HT1080 (cell line): ENCODE results near the gene HJV. TPM values are rescaled to one million over a fixed set of nuclear protein-coding genes. Genes with fewer than 3 reads are reported as not detected.

Experiments
- DNase-seq: peaks from one replicate; pipeline ENCODE4 v3.0.0-alpha.2; 2015; ENCODE audit warnings: low read depth
- total RNA-seq: library from RNA; depleted of rRNA; stranded (reverse); fragments of >200 nt; shearing (Covaris generic); gene quantifications from 2 replicates; pipeline ENCODE4 v1.2.3, GENCODE V29; 2014

HJV gene
- total RNA-seq, 1 experiment from 2014 or later: not detected

DNA sequence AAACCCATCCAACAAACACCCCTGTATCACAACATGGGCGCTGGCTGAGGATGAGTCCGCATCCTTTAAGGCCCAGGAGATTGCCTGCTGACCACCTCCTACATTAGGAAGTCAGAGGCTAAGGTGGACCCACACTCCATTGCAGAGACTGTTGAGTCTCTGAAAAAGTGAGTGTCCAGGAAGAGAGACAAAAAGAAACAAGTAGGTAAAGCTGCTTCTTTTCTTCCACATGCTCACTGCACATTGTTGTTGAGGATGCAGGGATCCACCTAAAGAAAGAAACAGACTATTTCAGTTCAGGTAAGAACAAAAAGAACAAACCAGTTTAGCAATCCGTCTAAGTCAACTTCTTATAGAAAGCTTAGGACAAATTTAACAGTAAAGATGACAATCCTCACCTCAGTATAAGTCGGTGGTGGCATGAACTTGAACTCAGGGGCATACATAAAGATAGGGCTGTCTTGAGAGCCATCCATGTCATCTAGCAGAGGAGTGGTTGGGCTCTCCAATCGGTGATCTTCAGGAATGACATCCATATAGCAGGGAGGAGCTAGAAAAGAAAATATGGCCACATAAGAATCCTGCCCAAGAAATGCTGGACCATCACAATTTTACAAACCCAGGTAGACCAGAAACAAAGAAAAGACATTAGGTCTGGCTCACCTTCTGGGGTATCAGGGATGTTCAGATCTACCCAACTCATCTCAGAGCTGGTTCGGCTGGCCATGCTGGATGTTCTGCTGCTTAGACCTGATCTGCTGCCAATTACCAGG is 27.7 kb downstream of the HJV start:
- no peak for DNase-seq

- no peak for DNase-seq
Measured at GRCh38 chr1:145992958-145993617, 28.4 kb downstream of the HJV start.

- DNase-seq: no peak
Measured at GRCh38 chr1:145992502-145992936, 29.0 kb downstream of the HJV start.

DNA sequence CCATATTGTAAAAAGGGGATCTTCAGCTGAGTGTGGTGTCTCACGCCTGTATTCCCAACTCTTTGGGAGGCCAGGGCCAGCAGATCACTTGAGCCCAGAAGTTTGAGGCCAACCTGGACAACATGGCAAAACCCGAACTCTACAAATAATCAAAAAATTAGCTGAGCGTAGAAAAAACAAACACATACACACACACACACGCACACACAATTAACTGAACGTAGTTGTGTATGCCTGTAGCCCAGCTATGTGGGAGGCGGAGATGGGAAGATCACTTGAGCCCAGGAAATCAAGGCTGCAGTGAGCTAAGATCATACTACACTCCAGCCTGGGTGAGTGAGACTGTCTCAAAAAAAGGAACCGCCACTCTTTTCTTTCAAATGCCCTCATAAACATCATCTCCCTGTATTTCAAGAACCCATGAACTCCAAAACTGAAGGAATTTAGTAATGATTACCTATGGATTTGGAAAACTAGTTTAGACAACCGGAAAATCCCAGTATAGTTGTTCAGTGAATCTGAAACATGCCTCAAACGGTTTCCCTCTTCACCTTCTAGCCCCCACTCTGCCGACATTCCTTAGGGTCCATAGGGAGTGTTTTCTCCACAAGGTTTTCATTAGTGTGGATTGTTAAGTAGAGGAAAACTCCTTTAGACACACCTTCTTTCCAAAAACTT is 29.7 kb downstream of the HJV start:
- no peak for DNase-seq

GRCh38 chr1:145990249-145990855 is 31.2 kb downstream of the HJV start:
- DNase-seq: no peak

- no peak for DNase-seq
Measured at GRCh38 chr1:145988773-145989172, 32.8 kb downstream of the HJV start.

- no peak for DNase-seq
Measured at GRCh38 chr1:145987926-145988325, 33.6 kb downstream of the HJV start.

GRCh38 chr1:145986551-145986950 is 35.0 kb downstream of the HJV start:
- no peak for DNase-seq

DNA sequence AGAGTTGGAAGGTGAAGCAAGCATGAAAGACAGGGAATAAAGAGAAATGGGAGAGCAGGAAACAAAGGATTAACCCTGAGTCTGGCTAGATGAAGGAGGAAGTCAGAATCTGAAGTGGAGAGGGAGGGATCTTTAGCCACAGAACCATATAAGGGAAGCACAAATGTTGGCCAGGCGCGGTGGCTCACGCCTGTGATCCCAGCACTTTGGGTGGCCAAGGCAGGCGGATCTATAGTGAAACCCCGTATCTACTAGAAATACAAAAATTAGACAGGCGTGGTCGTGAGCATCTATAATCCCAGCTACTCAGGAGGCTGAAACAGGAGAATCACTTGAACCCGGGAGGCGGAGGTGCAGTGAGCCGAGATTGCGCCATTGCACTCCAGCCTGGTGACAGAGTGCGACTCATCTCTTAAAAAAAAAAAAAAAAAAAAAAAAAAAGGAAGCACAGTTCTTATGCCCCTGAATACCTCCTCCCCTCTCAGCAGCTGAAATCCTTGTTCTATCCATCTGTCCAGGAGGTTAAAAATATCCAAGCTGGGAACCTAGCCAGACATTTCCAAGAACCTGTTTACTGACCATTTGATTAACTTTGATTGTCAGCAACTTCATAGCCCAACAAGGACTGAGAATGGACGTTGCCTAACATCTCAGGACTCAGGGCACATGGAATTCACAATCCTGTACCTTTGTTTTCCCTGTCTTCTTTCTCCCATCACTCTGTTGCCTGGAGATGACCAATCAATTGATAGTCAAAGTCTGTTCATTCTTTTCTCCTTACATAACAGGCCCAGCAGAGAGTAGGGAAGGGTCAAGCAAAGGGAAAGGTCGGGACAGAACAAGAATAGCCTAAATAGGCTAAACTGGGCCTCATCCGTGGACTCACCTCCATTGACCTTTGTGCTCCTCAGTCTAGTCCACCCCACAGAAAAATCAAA is 35.8 kb downstream of the HJV start:
- DNase-seq: peak; percentile 82

DNA sequence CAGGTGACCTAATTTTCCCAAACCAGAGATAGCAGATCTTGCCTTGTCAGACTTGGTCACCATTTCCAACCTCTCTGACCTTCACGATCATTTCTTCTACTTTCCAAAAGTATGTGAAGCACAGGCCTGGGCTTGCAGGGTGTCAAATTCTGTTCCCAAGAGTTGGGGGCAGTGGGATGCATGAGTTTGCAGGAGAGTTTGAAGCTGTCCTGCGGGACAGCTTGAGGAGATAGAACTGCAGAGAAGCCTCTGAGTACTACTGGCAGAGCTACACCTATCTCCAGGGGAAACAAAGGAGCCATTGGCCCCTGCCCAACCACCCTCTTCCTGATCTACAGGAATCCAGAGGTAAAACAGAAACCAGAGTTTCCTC is 36.4 kb downstream of the HJV start:
- DNase-seq: no peak

DNA sequence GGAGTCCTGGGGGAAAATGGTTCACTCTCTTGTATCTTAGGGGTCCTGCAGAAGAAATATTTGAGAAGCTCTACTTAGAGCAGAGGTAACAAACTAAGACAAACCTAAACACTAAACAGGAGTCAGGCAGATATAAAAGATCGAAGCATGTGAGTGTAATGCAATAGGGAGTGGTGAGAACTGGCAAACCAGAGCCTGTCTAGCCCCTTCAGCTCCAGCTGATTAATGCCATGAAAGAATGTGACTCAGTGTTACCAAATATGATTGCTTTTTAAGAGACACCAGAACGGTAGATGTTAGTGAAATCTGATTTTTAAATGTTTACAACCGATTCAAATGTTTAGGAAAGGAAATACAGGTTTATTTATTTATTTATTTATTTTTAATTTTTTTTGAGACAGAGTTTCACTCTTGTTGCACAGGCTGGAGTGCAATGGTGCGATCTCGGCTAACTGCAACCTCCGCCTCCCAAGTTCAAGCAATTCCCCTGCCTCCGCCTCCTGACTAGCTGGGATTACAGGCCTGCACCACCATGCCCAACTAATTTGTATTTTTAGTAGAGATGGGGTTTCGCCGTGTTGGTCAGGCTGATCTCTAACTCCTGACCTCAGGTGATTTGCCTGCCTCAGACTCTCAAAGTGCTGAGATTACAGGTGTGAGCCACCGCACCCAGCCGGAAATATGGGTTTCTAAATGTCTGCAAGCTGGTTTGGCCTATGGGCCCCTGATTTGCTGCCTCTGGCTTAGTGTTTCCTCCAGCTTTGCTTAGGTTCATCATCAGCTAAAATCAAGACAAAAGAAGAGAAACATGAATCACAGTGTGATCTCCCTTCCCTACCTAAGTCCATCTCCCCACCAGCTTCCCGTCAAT is 37.3 kb downstream of the HJV start:
- DNase-seq: no peak

GRCh38 chr1:145983206-145983675 is 38.3 kb downstream of the HJV start:
- no peak for DNase-seq

DNA sequence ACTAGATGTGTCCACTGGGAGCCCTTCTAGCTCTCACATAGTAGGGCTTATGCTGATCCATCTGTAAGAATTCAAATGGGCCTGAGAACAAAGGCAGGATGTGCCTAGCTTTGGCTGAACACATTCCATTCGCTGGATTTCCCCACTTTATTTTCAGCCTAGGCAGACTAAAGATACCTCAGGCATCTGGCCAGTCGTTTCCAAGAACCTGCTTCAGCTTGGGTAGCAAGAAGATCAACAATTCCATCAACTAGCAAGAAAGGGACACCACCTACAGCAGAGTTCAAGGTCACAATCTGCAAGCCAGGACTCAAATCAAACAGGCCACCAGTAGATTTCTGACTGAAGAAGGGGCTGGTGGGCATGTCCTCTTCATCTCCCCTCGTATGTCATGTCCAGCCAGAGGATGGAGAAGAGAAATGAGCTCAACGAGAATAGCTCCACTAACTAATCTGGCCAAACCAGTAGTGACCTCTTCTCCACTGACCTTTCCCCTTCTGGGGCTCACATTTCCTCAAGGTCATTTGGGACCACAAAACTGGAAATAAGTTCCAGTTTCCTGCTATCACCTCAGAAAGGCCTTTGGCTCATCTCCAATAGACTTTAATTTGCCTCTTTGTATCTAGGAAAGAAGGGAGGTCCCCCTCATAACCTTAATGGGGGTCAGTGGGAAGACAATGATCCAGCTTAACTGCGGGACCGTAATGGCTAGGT is 39.4 kb downstream of the HJV start:
- DNase-seq: no peak

DNA sequence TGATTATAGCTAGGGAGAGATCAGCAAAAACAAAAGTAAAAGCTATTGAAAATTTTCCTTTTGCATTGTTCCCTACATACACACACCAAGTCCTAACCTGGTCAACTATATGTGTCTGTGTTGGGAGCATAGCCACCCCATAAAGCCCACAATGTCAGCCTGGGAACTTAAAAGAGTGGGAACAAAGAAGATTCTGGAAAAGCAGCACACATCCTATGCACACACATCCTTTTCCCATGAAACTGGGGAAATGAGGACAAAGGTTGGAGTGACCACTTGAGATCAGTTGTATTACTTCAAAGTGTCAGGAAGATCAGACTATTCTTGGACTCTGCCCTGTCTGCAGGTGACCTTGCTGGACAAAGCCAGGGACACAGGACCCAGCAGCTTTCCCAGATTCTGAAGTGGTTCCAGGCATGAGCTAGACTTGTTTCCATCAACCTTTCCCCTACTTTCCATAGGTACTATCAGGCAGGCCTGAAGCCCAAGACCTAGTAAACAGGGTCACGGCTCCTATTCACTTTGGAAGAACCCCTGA is 41.0 kb downstream of the HJV start:
- no peak for DNase-seq

- DNase-seq: peak; percentile 50
Measured at GRCh38 chr1:145979746-145980456, 41.6 kb downstream of the HJV start.

- peak; percentile 100 for DNase-seq
Measured at GRCh38 chr1:145978854-145979745, 42.4 kb downstream of the HJV start.

- DNase-seq: no peak
Measured at GRCh38 chr1:145978471-145978853, 43.1 kb downstream of the HJV start.
